Choroid plexus epithelial cell (primary cell): ENCODE measurements around the gene RPP14.

ENCODE experiments used
- DNase-seq: peaks from one replicate; pipeline ENCODE4 v3.0.0-alpha.2; 2010; ENCODE audit warnings: low read depth
- H3K4me3 ChIP-seq: 2 replicates; pipeline ENCODE4 v1.5.1; 2011; ENCODE audit warnings: low read depth, mild to moderate bottlenecking, control low read depth, low read length, moderate library complexity
- CTCF ChIP-seq: conservative IDR thresholded peaks from 2 replicates; pipeline ENCODE4 v1.5.1; 2011; ENCODE audit warnings: low read depth, mild to moderate bottlenecking, control low read depth, inconsistent platforms, low read length, moderate library complexity

Gene RPP14

GRCh38 chr3:58349792-58350626, 44.0 kb downstream of the RPP14 start:
- no peak for TF ChIP-seq CTCF
- no peak for DNase-seq
- no peak overlapping the region for H3K4me3 ChIP-seq

- TF ChIP-seq CTCF, result no peak
- peak; percentile 49 for DNase-seq
- H3K4me3 ChIP-seq, result no peak overlapping the region
These were observed 44.6 kb downstream of the RPP14 start for GRCh38 chr3:58350627-58351013.

- TF ChIP-seq CTCF, result no peak
- H3K4me3 ChIP-seq, result no peak overlapping the region
- no peak for DNase-seq
These were observed 45.9 kb downstream of the RPP14 start for GRCh38 chr3:58351920-58352319.

GRCh38 chr3:58352626-58353025, 46.6 kb downstream of the RPP14 start:
- H3K4me3 ChIP-seq, result no peak overlapping the region
- DNase-seq, result peak; percentile 43
- TF ChIP-seq CTCF, result no peak

- no peak overlapping the region for H3K4me3 ChIP-seq
- TF ChIP-seq CTCF, result peak; percentile 38
- DNase-seq, result peak; percentile 39
These were observed 47.9 kb downstream of the RPP14 start for GRCh38 chr3:58353722-58354553.

DNA sequence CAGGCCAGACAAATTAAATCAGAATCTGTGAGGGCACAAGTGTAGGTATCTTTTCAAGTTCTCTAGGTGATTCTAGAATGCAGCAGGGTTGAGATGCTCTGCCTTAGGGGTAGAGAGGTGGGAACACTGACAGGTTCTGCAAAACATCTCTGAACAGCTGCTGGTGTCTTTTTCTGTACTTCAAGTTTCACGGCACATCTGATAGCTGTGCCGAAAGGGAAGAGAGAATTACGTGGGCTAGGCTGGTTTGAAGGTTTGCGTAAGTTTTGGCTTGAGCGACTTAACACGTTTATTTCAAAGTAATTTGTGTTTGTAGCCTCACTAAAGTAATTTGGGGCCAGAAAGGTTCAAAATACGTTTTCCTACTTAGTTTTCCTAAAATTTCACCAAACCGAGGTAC, 49.1 kb downstream of the RPP14 start:
- no peak for DNase-seq
- no peak for TF ChIP-seq CTCF
- no peak overlapping the region for H3K4me3 ChIP-seq

DNA sequence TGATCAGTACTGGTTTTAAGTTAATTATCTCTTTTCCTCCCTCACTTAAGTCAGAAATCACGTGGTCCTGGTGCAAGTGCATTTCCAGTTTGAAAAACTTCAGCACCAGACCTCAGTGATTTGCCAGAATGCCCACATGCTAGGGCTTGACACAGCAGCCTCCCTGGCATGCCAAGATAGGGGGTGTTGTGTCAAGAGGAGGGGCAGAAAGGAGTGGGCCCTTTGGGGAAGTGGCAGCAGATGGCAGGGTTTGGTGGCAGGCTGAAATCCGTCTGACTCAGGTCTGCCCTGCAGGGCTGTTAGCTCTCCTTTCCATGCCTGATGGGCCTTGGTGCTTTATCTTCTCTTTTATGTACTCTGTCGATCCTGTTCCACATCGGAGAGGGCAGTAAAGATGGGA, 50.0 kb downstream of the RPP14 start:
- no peak overlapping the region for H3K4me3 ChIP-seq
- no peak for DNase-seq
- TF ChIP-seq CTCF, result no peak
